ENCODE measurements around the gene DOCK4. TPM values are rescaled to one million over a fixed set of nuclear protein-coding genes. Genes with fewer than 3 reads are reported as not detected.

The DOCK4 gene
- total RNA-seq, 1 donor from 2014 or later = 44.1 TPM

DNA sequence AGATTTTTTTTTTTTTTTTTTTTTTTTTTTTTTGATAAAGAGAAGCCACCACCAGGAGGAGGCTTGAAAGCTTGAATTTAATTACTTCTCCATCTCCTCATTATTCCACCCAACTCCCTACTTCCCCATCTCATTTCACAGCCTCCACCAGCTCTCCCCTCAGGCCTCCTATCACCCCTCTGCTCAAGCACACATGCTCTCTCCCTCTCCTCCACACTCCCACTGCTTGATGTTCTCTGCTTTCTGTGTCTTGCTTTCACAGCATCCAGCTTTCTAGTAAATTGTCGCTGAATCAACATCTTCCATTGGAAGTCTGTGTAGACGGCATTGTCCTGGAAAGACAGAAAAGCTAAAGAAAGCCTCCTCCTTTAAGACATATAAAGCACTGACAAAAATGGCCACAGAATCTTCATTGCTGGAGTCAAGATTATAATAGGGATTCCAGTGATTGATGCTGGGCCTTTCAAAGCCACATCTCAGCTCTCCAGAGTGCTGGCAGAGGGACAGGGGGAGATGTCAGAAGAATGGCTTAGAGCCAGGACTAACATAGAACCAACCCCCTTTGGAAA lies 58.3 kb downstream of the DOCK4 start:
- H3K27ac Mint-ChIP-seq (ENCODE audit: unreplicated experiment) = no peak overlapping the region

DNA sequence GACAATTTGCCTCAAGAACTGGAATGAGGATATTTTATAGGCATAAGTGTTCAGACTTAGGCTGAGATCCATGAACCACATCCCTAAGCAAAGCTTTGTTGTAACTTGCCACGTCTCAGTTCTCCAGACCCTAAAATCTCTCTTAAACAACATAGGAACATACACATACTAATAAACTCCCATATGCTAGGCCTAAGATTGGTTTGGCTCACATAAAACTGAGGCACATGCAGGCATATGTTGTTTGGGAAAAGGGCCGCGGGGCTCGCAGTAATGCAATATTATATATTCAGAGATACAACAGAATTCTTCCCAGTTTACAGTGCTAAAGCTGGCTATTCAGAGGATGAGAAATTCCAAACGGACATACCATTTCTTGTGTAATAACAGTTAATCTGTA lies 61.0 kb downstream of the DOCK4 start:
- Mint-ChIP-seq H3K4me1 (ENCODE audit: unreplicated experiment) (peaks cover 52% of the 10 kb centered on the region), H3K9me3 (ENCODE audit: unreplicated experiment) (no peaks in the 10 kb centered on the region), H3K27me3 (ENCODE audit: unreplicated experiment) (no peaks in the 10 kb centered on the region), H3K27ac (ENCODE audit: unreplicated experiment) (no peak overlapping the region), H3K4me3 (ENCODE audit: unreplicated experiment) (no peak overlapping the region), H3K36me3 (ENCODE audit: unreplicated experiment) (no peaks in the 10 kb centered on the region)
- TF ChIP-seq, protein P1, sequence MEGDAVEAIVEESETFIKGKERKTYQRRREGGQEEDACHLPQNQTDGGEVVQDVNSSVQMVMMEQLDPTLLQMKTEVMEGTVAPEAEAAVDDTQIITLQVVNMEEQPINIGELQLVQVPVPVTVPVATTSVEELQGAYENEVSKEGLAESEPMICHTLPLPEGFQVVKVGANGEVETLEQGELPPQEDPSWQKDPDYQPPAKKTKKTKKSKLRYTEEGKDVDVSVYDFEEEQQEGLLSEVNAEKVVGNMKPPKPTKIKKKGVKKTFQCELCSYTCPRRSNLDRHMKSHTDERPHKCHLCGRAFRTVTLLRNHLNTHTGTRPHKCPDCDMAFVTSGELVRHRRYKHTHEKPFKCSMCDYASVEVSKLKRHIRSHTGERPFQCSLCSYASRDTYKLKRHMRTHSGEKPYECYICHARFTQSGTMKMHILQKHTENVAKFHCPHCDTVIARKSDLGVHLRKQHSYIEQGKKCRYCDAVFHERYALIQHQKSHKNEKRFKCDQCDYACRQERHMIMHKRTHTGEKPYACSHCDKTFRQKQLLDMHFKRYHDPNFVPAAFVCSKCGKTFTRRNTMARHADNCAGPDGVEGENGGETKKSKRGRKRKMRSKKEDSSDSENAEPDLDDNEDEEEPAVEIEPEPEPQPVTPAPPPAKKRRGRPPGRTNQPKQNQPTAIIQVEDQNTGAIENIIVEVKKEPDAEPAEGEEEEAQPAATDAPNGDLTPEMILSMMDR (IDR thresholded peaks at IDR 0.05) = no peak
- no peak for DNase-seq (ENCODE audit: extremely low spot score, unreplicated experiment)

More for the DNA sequence above, 58.3 kb downstream of the DOCK4 start:
- peaks cover 44% of the 10 kb centered on the region for H3K4me1 Mint-ChIP-seq (ENCODE audit: unreplicated experiment)
- H3K36me3 Mint-ChIP-seq (ENCODE audit: unreplicated experiment) = no peaks in the 10 kb centered on the region
- no peak for DNase-seq (ENCODE audit: extremely low spot score, unreplicated experiment)
- no peaks in the 10 kb centered on the region for H3K27me3 Mint-ChIP-seq (ENCODE audit: unreplicated experiment)
- H3K9me3 Mint-ChIP-seq (ENCODE audit: unreplicated experiment) = no peaks in the 10 kb centered on the region
- no peak overlapping the region for H3K4me3 Mint-ChIP-seq (ENCODE audit: unreplicated experiment)
- TF ChIP-seq, protein P1 (IDR thresholded peaks at IDR 0.05) = no peak

DNA sequence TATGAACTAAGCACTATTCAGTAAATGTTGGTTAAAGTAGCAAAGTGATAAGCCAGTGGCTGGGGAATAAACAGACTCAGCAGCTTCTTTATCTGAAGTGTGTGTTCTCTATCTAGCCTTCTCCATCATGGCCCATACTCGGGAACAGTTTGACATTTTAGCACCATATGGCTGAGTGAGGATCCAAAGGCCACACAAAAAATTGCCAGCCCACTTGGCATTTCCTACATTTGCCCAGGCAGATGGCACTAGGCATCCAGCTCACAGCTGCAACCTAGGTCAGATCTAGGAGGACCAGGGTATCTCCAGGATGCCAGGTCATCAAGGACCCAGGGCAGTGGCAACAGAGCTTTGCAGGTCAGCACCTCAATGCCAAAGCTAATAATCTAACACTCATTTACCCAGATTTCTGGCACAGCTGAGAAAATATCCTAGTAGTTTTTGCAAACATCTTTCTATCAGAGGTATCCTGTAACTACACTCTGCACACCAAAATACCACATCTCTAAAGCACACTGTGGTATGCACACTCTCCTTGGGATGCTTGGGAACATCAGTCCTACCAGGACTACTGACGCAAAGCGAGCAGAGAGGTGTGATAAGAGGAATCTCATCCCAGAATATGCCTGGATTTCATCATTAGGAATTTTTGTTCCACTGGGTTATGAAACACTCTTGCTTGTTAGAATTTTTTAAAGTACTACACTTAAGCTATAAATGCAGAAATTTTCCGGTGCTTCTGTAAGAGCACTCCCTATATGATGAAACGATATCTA lies 61.7 kb downstream of the DOCK4 start:
- H3K9me3 Mint-ChIP-seq (ENCODE audit: unreplicated experiment) = no peaks in the 10 kb centered on the region
- TF ChIP-seq, protein P1 (IDR thresholded peaks at IDR 0.05) = no peak
- H3K27ac Mint-ChIP-seq (ENCODE audit: unreplicated experiment) = peak overlapping the region; percentile 84
- H3K36me3 Mint-ChIP-seq (ENCODE audit: unreplicated experiment) = no peaks in the 10 kb centered on the region
- DNase-seq (ENCODE audit: extremely low spot score, unreplicated experiment) = no peak
- H3K4me3 Mint-ChIP-seq (ENCODE audit: unreplicated experiment) = peak overlapping the region; percentile 51
- H3K27me3 Mint-ChIP-seq (ENCODE audit: unreplicated experiment) = no peaks in the 10 kb centered on the region
- peaks cover 57% of the 10 kb centered on the region for H3K4me1 Mint-ChIP-seq (ENCODE audit: unreplicated experiment)

DNA sequence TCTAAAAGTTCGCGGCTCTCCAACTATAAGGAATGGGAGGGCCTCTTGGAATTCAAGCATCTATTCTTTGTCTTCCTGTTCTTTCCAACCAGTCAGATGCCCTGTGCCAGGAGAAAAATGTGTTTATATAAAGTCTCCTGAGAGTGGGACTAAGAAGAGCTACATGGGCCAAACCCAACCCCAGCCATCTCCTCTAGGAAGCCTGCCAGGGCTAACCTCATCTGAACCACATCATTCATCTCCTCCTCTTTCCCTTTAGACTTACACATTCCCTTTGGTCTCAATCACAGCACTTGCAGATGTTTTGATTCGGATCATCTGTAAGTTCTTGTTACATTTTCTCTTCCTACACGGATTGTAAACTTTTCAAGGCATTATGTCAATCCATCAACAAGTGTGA lies 62.6 kb downstream of the DOCK4 start:
- no peaks in the 10 kb centered on the region for H3K9me3 Mint-ChIP-seq (ENCODE audit: unreplicated experiment)
- H3K4me3 Mint-ChIP-seq (ENCODE audit: unreplicated experiment) = peak overlapping the region; percentile 51
- H3K27ac Mint-ChIP-seq (ENCODE audit: unreplicated experiment) = peak overlapping the region; percentile 84

DNA sequence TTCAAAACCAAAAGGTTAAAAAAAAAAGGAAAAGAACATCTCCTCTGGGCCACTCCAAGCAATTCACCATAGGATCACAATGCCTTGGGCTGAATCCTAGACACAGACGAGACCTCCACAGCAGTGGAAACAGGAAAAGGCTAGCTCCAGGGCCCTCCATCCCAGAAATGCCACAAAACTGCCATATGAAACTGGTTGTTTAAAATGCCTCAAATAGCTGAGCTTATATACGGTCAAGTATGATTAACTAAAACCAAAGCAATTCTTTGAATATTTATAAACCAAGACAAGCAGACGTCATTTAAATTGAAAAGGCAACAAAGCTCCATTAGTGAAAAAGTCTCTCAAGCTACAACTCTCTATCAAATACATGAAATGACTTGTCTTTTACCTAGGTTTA lies 63.1 kb downstream of the DOCK4 start:
- no peaks in the 10 kb centered on the region for H3K9me3 Mint-ChIP-seq (ENCODE audit: unreplicated experiment)
- peaks cover 55% of the 10 kb centered on the region for H3K4me1 Mint-ChIP-seq (ENCODE audit: unreplicated experiment)
- H3K27me3 Mint-ChIP-seq (ENCODE audit: unreplicated experiment) = no peaks in the 10 kb centered on the region
- TF ChIP-seq, protein P1 (IDR thresholded peaks at IDR 0.05) = no peak
- H3K36me3 Mint-ChIP-seq (ENCODE audit: unreplicated experiment) = no peaks in the 10 kb centered on the region
- DNase-seq (ENCODE audit: extremely low spot score, unreplicated experiment) = no peak
- peak overlapping the region; percentile 84 for H3K27ac Mint-ChIP-seq (ENCODE audit: unreplicated experiment)
- H3K4me3 Mint-ChIP-seq (ENCODE audit: unreplicated experiment) = peak overlapping the region; percentile 51

More for the DNA sequence above, 62.6 kb downstream of the DOCK4 start:
- peaks cover 57% of the 10 kb centered on the region for H3K4me1 Mint-ChIP-seq (ENCODE audit: unreplicated experiment)
- no peak for DNase-seq (ENCODE audit: extremely low spot score, unreplicated experiment)
- no peaks in the 10 kb centered on the region for H3K36me3 Mint-ChIP-seq (ENCODE audit: unreplicated experiment)
- H3K27me3 Mint-ChIP-seq (ENCODE audit: unreplicated experiment) = no peaks in the 10 kb centered on the region
- TF ChIP-seq, protein P1 (IDR thresholded peaks at IDR 0.05) = no peak

Data from osteocyte (in vitro differentiated cells).